GM12878 (cell line): Measurements from ENCODE around the gene SMIM38. TPM values are rescaled to one million over a fixed set of nuclear protein-coding genes. Genes with fewer than 3 reads are reported as not detected.

Source experiments
- ATAC-seq: fragments of 200-7000 bp; cut with Tn5 transposase; 3 replicates; pipeline ENCODE4 v1.9.1; 2020; ENCODE audit warnings: mild to moderate bottlenecking, moderate library complexity
- BruUV-seq: library from RNA; stranded (reverse); fragments of 400-500 nt; replicated peaks from 2 replicates; lab custom pipeline; 2021; lab: Mats Ljungman, UMichigan
- CTCF ChIA-PET: fragments of 300-600 bp; sonication (Branson Sonifier 250); formaldehyde crosslinking; extraction: SDS; loops from one replicate; lab custom pipeline; 2021; ENCODE audit warnings: inconsistent platforms; lab: Yijun Ruan, JAX
- POLR2A ChIA-PET: fragments of 350-600 bp; formaldehyde crosslinking; extraction: SDS; loops from one replicate; lab custom pipeline; 2021; ENCODE audit warnings: inconsistent platforms; lab: Charles Lee
- RAD21 ChIA-PET: fragments of 300-600 bp; sonication (Branson Sonifier 250); formaldehyde crosslinking; loops from one replicate; lab custom pipeline; 2023; ENCODE audit warnings: antibody characterized with exemption; ENCODE audit not compliant: unreplicated experiment; lab: Charles Lee
- SMC1A ChIA-PET: fragments of 300-600 bp; sonication (Branson Sonifier 250); formaldehyde crosslinking; loops from one replicate; lab custom pipeline; 2023; ENCODE audit not compliant: unreplicated experiment, uncharacterized antibody; lab: Charles Lee
- DNase-seq: peaks from one replicate; pipeline ENCODE4 v3.0.0-alpha.2; 2011; ENCODE audit warnings: low read depth, low spot score
- FAIRE-seq: peaks from 3 replicates; lab custom pipeline; 2011; peaks lifted over from hg19 to GRCh38; lab: Jason Lieb, UNC
- H2AFZ ChIP-seq: 2 replicates; pipeline ENCODE4 v1.6.0; 2011; ENCODE audit warnings: low read depth, low read length, control low read depth; ENCODE audit not compliant: control insufficient read depth
- H3K27ac ChIP-seq: 2 replicates; pipeline ENCODE4 v1.5.1; 2011; ENCODE audit warnings: control low read depth; ENCODE audit not compliant: control insufficient read depth, insufficient read depth
- H3K27me3 ChIP-seq, 2 experiments: replicated peaks in 1 of 2; 2 replicates each; pipeline versions ENCODE4 v1.6.0 to v1.6.1; 2011; ENCODE audit warnings: low read length in 1 of 2; ENCODE audit not compliant: control insufficient read depth in 2 of 2, insufficient read depth in 2 of 2
- H3K36me3 ChIP-seq, 2 experiments: 2 replicates each; pipeline ENCODE4 v1.5.1; 2011; ENCODE audit warnings: low read length in 1 of 2; ENCODE audit not compliant: control insufficient read depth in 2 of 2, insufficient read depth in 2 of 2
- H3K4me1 ChIP-seq: 2 replicates; pipeline ENCODE4 v1.6.1; 2011; ENCODE audit warnings: mild to moderate bottlenecking, low read length, moderate library complexity, mixed read lengths; ENCODE audit not compliant: control insufficient read depth, insufficient read depth
- H3K4me2 ChIP-seq: 2 replicates; pipeline ENCODE4 v1.6.0; 2011; ENCODE audit warnings: control low read depth; ENCODE audit not compliant: control insufficient read depth, insufficient read depth
- H3K4me3 ChIP-seq: fragments of 200-600 bp; sonication (generic); 2 replicates; pipeline ENCODE4 v1.5.1; 2016
- H3K79me2 ChIP-seq: 2 replicates; pipeline ENCODE4 v1.6.0; 2011; ENCODE audit warnings: low read length; ENCODE audit not compliant: control insufficient read depth, insufficient read depth
- H3K9ac ChIP-seq: 2 replicates; pipeline ENCODE4 v1.8.0; 2011; ENCODE audit warnings: low read length, control low read depth, mixed read lengths; ENCODE audit not compliant: control insufficient read depth, insufficient read depth
- H3K9me3 ChIP-seq: replicated peaks from 3 replicates; pipeline ENCODE4 v1.5.1; 2011; ENCODE audit warnings: mild to moderate bottlenecking, low read length; ENCODE audit not compliant: control insufficient read depth, insufficient read depth
- H4K20me1 ChIP-seq: 2 replicates; pipeline ENCODE4 v1.6.0; 2011; ENCODE audit not compliant: control insufficient read depth, insufficient read depth
- BCL11A ChIP-seq: IDR thresholded peaks from 2 replicates; pipeline ENCODE4 v1.6.1; 2011; ENCODE audit warnings: low read depth, low read length
- FOXK2 ChIP-seq: fragments of 450-650 bp; IDR thresholded peaks from 2 replicates; pipeline ENCODE4 v1.6.1; 2017; ENCODE audit warnings: mild to moderate bottlenecking, moderate library complexity
- HDGF ChIP-seq: fragments of 450-650 bp; IDR thresholded peaks from 2 replicates; pipeline ENCODE4 v1.6.1; 2016; ENCODE audit warnings: antibody characterized with exemption
- IKZF1 ChIP-seq: fragments of 450-650 bp; conservative IDR thresholded peaks from 2 replicates; pipeline ENCODE4 v1.6.1; 2017; ENCODE audit warnings: antibody characterized with exemption, mild to moderate bottlenecking
- IRF4 ChIP-seq: IDR thresholded peaks from 2 replicates; pipeline ENCODE4 v1.6.1; 2011; ENCODE audit warnings: low read depth, low read length
- KDM1A ChIP-seq: fragments of 200-600 bp; sonication (generic); IDR thresholded peaks from 2 replicates; pipeline ENCODE4 v1.6.1; 2016; ENCODE audit warnings: borderline replicate concordance
- NR2C2 ChIP-seq: IDR thresholded peaks from 2 replicates; pipeline ENCODE4 v1.6.1; 2011; ENCODE audit warnings: borderline replicate concordance, low read depth; ENCODE audit not compliant: control insufficient read depth, insufficient read length
- RELB ChIP-seq: fragments of 450-650 bp; IDR thresholded peaks from 2 replicates; pipeline ENCODE4 v1.6.1; 2017; ENCODE audit warnings: low read depth, mild to moderate bottlenecking, moderate library complexity
- RFX5 ChIP-seq: IDR thresholded peaks from 2 replicates; pipeline ENCODE4 v1.6.1; 2011; ENCODE audit warnings: low read depth, low read length, improper control_type of control experiment
- SIN3A ChIP-seq: IDR thresholded peaks from 2 replicates; pipeline ENCODE4 v1.6.1; 2012; ENCODE audit warnings: low read depth, low read length, improper control_type of control experiment
- SKIL ChIP-seq: fragments of 450-650 bp; IDR thresholded peaks from 2 replicates; pipeline ENCODE4 v1.6.1; 2017; ENCODE audit warnings: mild to moderate bottlenecking, low read depth, inconsistent platforms; ENCODE audit not compliant: poor library complexity, severe bottlenecking
- SMC3 ChIP-seq: IDR thresholded peaks from 2 replicates; pipeline ENCODE4 v1.6.1; 2011; ENCODE audit warnings: low read length, improper control_type of control experiment, borderline replicate concordance
- TCF3 ChIP-seq: IDR thresholded peaks from 2 replicates; pipeline ENCODE4 v1.6.1; 2012; ENCODE audit warnings: low read depth, mild to moderate bottlenecking, low read length, borderline replicate concordance; ENCODE audit not compliant: insufficient read depth
- WGBS: methylation state at CpG from one replicate; pipeline ENCODE4 v1.1.6; 2016; ENCODE audit warnings: low lambda C conversion rate; ENCODE audit not compliant: insufficient replicate concordance, insufficient coverage; ENCODE audit errors: missing lambda C conversion rate; 5-methylcytosine and 5-hydroxymethylcytosine counted together
- in situ Hi-C: fragments of 300-500 bp; cut with MboI; formaldehyde crosslinking; loops from 9 replicates; pipeline ENCODE4 v1.14.3; 2018; ENCODE audit warnings: mixed read lengths
- intact Hi-C: fragments of 100-400 bp; cut with micrococcal nuclease; formaldehyde crosslinking; loops from one replicate; pipeline ENCODE4 v1.14.2; 2022; ENCODE audit not compliant: unreplicated experiment
- polyA plus RNA-seq, 11 experiments: library from polyadenylated mRNA; depleted of rRNA in 4 of 11; unstranded in 6 of 11; stranded (reverse) in 5 of 11; fragments of >200 nt; fragmentation: Nextera tagmentation in 4 of 11; fragmentation: Illumina TruSeq in 1 of 11; extraction: Ambion mirVana in 4 of 11; extraction: Trizol in 1 of 11; gene quantifications; 1 replicate in 1 of 11; 2 replicates in 10 of 11; pipeline versions ENCODE4 v1.2.1 to v1.2.3, GENCODE V29; 2011 to 2016; ENCODE audit warnings: inconsistent platforms in 2 of 11, missing spikeins in 2 of 11, low read depth in 1 of 11
- total RNA-seq, 4 experiments: library from RNA; depleted of rRNA in 3 of 4; stranded (reverse); fragments of >200 nt in 3 of 4; fragmentation: Illumina TruSeq in 1 of 4; extraction: Trizol in 1 of 4; gene quantifications; 2 replicates each; pipeline versions ENCODE4 v1.2.1 to v1.2.3, GENCODE V29; 2013 to 2021
- TF ChIP-seq, protein P1 (sequence below): IDR thresholded peaks from 2 replicates; pipeline ENCODE4 v1.6.1; 2012; ENCODE audit warnings: low read depth, low read length, improper control_type of control experiment
- TF ChIP-seq, protein P2 (sequence below): IDR thresholded peaks from 2 replicates; pipeline ENCODE4 v1.6.1; 2011; ENCODE audit warnings: borderline replicate concordance, low read depth, mild to moderate bottlenecking, moderate library complexity, mixed read lengths, low read length; ENCODE audit not compliant: insufficient read depth; ENCODE audit errors: extremely low read length

SMIM38 gene
- total and polyA plus RNA-seq, 10 of the 15 experiments (the other 5 are each of a cell fraction or from before 2014, with no cell fraction given), result 0.15 to 5.0 (median 2.1) TPM; not detected in 1

- no peaks in the 10 kb centered on the region for H4K20me1 ChIP-seq
- SMC1A ChIA-PET, result no interaction called here
- in situ Hi-C loops (no loop called here), intact Hi-C loops (no loop called here)
- POLR2A ChIA-PET, result no interaction called here
- H3K9me3 ChIP-seq, result peaks cover 6% of the 10 kb centered on the region; the same call in 2 of the 3 replicates
- H3K27me3 ChIP-seq, result no peaks in the 10 kb centered on the region
- TF ChIP-seq SIN3A (no peak), RELB (no peak), BCL11A (no peak), KDM1A (no peak), IRF4 (no peak), FOXK2 (no peak), SKIL (no peak), HDGF (no peak), SMC3 (no peak), RFX5 (no peak), IKZF1 (no peak), NR2C2 (no peak), TCF3 (no peak)
- TF ChIP-seq, protein P1, sequence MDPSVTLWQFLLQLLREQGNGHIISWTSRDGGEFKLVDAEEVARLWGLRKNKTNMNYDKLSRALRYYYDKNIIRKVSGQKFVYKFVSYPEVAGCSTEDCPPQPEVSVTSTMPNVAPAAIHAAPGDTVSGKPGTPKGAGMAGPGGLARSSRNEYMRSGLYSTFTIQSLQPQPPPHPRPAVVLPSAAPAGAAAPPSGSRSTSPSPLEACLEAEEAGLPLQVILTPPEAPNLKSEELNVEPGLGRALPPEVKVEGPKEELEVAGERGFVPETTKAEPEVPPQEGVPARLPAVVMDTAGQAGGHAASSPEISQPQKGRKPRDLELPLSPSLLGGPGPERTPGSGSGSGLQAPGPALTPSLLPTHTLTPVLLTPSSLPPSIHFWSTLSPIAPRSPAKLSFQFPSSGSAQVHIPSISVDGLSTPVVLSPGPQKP, result no peak
- TF ChIP-seq, protein P2, sequence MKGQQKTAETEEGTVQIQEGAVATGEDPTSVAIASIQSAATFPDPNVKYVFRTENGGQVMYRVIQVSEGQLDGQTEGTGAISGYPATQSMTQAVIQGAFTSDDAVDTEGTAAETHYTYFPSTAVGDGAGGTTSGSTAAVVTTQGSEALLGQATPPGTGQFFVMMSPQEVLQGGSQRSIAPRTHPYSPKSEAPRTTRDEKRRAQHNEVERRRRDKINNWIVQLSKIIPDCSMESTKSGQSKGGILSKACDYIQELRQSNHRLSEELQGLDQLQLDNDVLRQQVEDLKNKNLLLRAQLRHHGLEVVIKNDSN, result no peak
- DNase-seq (no peak), FAIRE-seq (no peak), ATAC-seq (no peak)
- RAD21 ChIA-PET, result no interaction called here
- H3K36me3 ChIP-seq, result no peaks in the 10 kb centered on the region
- CTCF ChIA-PET, result no interaction called here
- no peak overlapping the region for H3K4me2 ChIP-seq
- no peak overlapping the region for H3K9ac ChIP-seq
- no peak overlapping the region for H3K4me3 ChIP-seq
- H3K4me1 ChIP-seq, result peaks cover 1% of the 10 kb centered on the region
- BruUV-seq, result no TSS peak
- no peak overlapping the region for H2AFZ ChIP-seq
- no peaks in the 10 kb centered on the region for H3K79me2 ChIP-seq
- no peak overlapping the region for H3K27ac ChIP-seq
- WGBS, result 60% methylated on average over 2 of the region's 2 CpGs
Measured at GRCh38 chr11:69129053-69129452, 26.7 kb upstream of the SMIM38 start.
